ENCODE measurements around the gene KLHL6. TPM values are rescaled to one million over a fixed set of nuclear protein-coding genes. Genes with fewer than 3 reads are reported as not detected.
"Not testable (repeated sequence)": the region's sequence is repeated elsewhere in the genome, so short reads cannot be mapped to it uniquely, and the experiment has no call there.

The KLHL6 gene
- total and polyA plus RNA-seq, 3 experiments from 2014 or later, result 9.1 to 31.3 (median 31.0) TPM

DNA sequence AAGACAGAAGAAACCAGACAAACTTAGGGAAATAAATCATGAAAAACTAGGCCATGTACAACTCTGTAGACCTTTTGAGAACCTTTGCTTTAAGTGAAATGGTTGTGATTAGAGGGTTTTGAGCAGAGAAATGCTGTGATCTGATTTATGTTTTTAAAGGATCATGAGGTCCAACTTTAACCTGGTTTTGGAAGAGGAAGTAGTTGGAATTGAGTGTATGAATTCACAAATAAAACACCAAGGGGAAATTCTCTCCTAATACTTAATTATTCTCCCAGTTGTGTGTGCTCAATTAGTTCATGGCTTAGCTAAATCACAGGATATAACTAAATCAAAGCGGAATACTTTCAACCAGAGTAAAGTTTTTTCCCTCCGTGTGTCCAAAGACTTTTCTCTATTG lies 81.5 kb downstream of the KLHL6 start:
- peaks cover 2 to 11% of the 10 kb centered on the region in 2 donors for H3K27me3 Mint-ChIP-seq
- POLR2A ChIA-PET, result no interaction called here
- H3K4me3 Mint-ChIP-seq, result no peak overlapping the region
- H3K4me1 Mint-ChIP-seq, result peaks cover 2 to 8% (median 5%) of the 10 kb centered on the region in 3 donors
- no peaks in the 10 kb centered on the region for H3K9me3 Mint-ChIP-seq
- peak overlapping the region in 1 of 8 donors; percentile 58 for H3K27ac Mint-ChIP-seq
- no peak for DNase-seq
- Histone ChIP-seq H3K4me3 (ENCODE audit: low read length) (no peak overlapping the region), H3K27ac (ENCODE audit: low read depth, low read length) (no peak overlapping the region), H3K27me3 (ENCODE audit: insufficient read depth, low read length, poor library complexity, severe bottlenecking) (no peaks in the 10 kb centered on the region), H3K36me3 (ENCODE audit: insufficient read depth, low read length) (no peaks in the 10 kb centered on the region), H3K4me1 (ENCODE audit: insufficient read depth, low read length) (peaks cover 7% of the 10 kb centered on the region), H3K9me3 (ENCODE audit: low read length) (no peaks in the 10 kb centered on the region)
- H3K36me3 Mint-ChIP-seq, result no peaks in the 10 kb centered on the region
- CTCF ChIA-PET, result interaction anchor here (0.8 kb wide), 1 partner anchor 295 kb away, joined by 3 read pairs; no protein-coding TSS in a partner anchor

DNA sequence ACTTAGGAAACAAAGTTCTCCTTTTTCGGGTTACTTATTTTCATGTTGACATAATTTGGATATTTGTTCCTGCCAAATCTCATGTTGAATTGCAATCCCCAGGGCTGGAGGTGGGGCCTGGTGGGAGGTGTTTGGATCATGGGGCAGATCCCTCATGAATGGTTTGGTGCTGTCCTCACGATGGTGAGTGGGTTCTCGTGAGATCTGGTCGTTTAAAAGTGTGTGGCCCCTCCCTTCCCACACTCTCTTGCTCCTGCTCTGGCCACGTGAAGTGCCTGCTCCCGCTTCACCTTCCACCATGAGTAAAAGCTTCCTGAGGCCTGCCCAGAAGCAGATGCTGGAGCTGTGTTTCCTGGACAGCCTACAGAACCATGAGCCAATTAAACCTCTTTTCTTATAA lies 83.4 kb downstream of the KLHL6 start:
- Mint-ChIP-seq H3K27ac (peak overlapping the region in 1 of 8 donors; percentile 47), H3K9me3 (no peaks in the 10 kb centered on the region), H3K4me3 (no peak overlapping the region), H3K4me1 (peaks cover 2 to 8% (median 5%) of the 10 kb centered on the region in 3 donors), H3K27me3 (peaks cover 2 to 17% of the 10 kb centered on the region in 2 donors), H3K36me3 (no peaks in the 10 kb centered on the region)
- POLR2A ChIA-PET, result no interaction called here
- Histone ChIP-seq H3K27me3 (ENCODE audit: insufficient read depth, low read length, poor library complexity, severe bottlenecking) (no peaks in the 10 kb centered on the region), H3K4me3 (ENCODE audit: low read length) (no peak overlapping the region), H3K36me3 (ENCODE audit: insufficient read depth, low read length) (no peaks in the 10 kb centered on the region), H3K9me3 (ENCODE audit: low read length) (no peaks in the 10 kb centered on the region), H3K27ac (ENCODE audit: low read depth, low read length) (no peak overlapping the region), H3K4me1 (ENCODE audit: insufficient read depth, low read length) (peaks cover 8% of the 10 kb centered on the region)
- CTCF ChIA-PET, result interaction anchor here (0.7 to 1.0 kb wide), 2 partner anchors 105 to 120 kb away, joined by 3 to 4 read pairs; no protein-coding TSS in a partner anchor
- no peak for DNase-seq

DNA sequence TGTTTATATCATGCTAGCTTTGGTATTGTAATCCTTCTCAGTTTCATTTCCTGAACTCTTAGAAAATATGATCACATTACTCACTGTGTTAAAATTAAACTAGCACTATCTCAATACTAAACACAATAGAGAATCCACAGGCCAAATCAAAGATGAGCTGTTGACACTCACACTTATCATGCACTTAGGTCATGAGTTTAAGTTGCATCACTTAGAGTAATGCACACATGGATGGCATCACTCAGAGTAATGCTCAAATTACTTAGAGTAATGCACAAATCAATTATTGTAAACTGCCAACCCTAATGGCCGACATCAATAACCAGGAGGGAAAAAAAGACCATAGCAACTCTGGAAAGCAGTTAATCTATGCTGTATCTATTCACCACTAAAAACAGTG lies 87.1 kb downstream of the KLHL6 start:
- Histone ChIP-seq H3K4me3 (ENCODE audit: low read length) (no peak overlapping the region), H3K27ac (ENCODE audit: low read depth, low read length) (no peak overlapping the region), H3K9me3 (ENCODE audit: low read length) (no peaks in the 10 kb centered on the region), H3K36me3 (ENCODE audit: insufficient read depth, low read length) (no peaks in the 10 kb centered on the region), H3K4me1 (ENCODE audit: insufficient read depth, low read length) (peaks cover 8% of the 10 kb centered on the region), H3K27me3 (ENCODE audit: insufficient read depth, low read length, poor library complexity, severe bottlenecking) (no peaks in the 10 kb centered on the region)
- CTCF ChIA-PET, result interaction anchor here (1.0 to 4.3 kb wide), 3 partner anchors 14 to 298 kb away, joined by 3 to 24 read pairs (median 9); no protein-coding TSS in a partner anchor
- DNase-seq, result no peak
- H3K4me1 Mint-ChIP-seq, result peaks cover 2 to 8% (median 5%) of the 10 kb centered on the region in 3 donors
- H3K27me3 Mint-ChIP-seq, result peaks cover 4 to 9% of the 10 kb centered on the region in 2 donors
- H3K36me3 Mint-ChIP-seq, result no peaks in the 10 kb centered on the region
- no peak overlapping the region for H3K27ac Mint-ChIP-seq
- POLR2A ChIA-PET, result no interaction called here
- H3K9me3 Mint-ChIP-seq, result no peaks in the 10 kb centered on the region
- H3K4me3 Mint-ChIP-seq, result no peak overlapping the region

DNA sequence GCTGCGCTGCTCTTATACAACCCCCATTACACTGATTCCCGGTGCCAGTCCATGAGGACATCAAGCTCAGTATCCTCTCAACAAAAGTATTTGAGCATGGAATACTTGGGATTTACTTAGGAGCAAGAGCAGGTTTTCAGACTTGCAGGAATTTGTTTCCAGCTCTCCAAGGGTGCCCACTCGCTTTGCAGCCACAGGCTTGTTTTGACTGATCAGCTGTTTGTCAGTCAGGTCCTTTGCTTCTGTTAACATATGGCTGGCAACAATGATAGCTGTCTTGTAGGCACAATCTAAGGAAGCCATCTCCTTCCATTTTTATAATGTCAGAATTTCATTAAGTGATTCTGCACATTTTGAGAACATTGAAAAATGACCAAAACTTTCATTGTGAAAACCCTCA lies 88.9 kb downstream of the KLHL6 start:
- no peaks in the 10 kb centered on the region for H3K36me3 Mint-ChIP-seq
- H3K9me3 ChIP-seq (ENCODE audit: low read length), result no peaks in the 10 kb centered on the region
- ChIA-PET POLR2A (no interaction called here), CTCF (interaction anchor here (0.9 to 2.2 kb wide), 3 partner anchors 94 to 300 kb away, joined by 3 to 6 read pairs (median 4); no protein-coding TSS in a partner anchor)
- peaks cover 4 to 9% of the 10 kb centered on the region in 2 donors for H3K27me3 Mint-ChIP-seq
- H3K9me3 Mint-ChIP-seq, result no peaks in the 10 kb centered on the region
- no peaks in the 10 kb centered on the region for H3K36me3 ChIP-seq (ENCODE audit: insufficient read depth, low read length)
- H3K4me3 ChIP-seq (ENCODE audit: low read length), result no peak overlapping the region
- H3K27ac Mint-ChIP-seq, result no peak overlapping the region
- H3K27ac ChIP-seq (ENCODE audit: low read depth, low read length), result no peak overlapping the region
- H3K4me1 Mint-ChIP-seq, result peaks cover 2 to 8% (median 5%) of the 10 kb centered on the region in 3 donors
- no peak overlapping the region for H3K4me3 Mint-ChIP-seq
- H3K4me1 ChIP-seq (ENCODE audit: insufficient read depth, low read length), result peaks cover 8% of the 10 kb centered on the region
- H3K27me3 ChIP-seq (ENCODE audit: insufficient read depth, low read length, poor library complexity, severe bottlenecking), result no peaks in the 10 kb centered on the region
- no peak for DNase-seq

DNA sequence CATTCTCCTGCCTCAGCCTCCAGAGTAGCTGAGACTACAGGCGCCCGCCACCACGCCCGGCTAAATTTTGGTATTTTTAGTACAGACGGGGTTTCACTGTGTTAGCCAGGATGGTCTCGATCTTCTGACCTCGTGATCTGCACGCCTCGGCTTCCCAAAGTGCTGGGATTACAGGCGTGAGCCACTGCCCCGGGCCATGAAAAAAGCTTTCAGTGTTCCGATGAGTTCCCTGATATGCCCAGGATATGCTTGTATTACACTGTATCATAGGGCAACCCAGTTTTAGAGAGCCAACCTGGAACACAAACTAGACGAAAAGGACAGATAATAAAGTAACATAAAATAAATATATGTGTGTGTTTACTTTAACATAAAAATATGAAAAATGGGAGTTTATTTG lies 89.8 kb downstream of the KLHL6 start:
- H3K4me3 ChIP-seq (ENCODE audit: low read length); H3K4me1 ChIP-seq (ENCODE audit: insufficient read depth, low read length); POLR2A ChIA-PET; H3K27ac Mint-ChIP-seq; H3K4me3 Mint-ChIP-seq; H3K36me3 Mint-ChIP-seq; H3K9me3 Mint-ChIP-seq; H3K27ac ChIP-seq (ENCODE audit: low read depth, low read length); DNase-seq; H3K4me1 Mint-ChIP-seq; H3K27me3 Mint-ChIP-seq; H3K36me3 ChIP-seq (ENCODE audit: insufficient read depth, low read length); H3K27me3 ChIP-seq (ENCODE audit: insufficient read depth, low read length, poor library complexity, severe bottlenecking); H3K9me3 ChIP-seq (ENCODE audit: low read length): not testable (repeated sequence)
- CTCF ChIA-PET, result interaction anchor here (2.2 kb wide), 1 partner anchor 301 kb away, joined by 6 read pairs; no protein-coding TSS in a partner anchor

DNA sequence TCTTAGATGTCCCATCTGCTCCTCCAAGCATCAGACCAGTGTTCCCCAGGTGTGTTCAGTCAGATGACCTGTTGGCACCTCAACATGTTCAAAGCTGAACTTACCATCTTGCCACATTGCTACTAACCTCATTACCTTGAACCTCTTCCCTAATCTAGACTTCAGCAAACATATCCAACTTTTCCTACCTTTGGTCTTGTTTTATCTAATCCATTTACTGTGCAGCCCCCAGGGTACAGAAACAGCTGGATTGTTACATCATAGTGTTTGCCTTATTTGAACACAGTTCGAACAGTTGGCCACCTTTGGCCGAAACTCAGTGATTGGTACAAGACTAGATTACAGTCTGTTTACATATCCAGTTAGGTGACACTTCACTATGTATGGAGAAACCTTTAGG lies 91.0 kb downstream of the KLHL6 start:
- Mint-ChIP-seq H3K36me3 (no peaks in the 10 kb centered on the region), H3K27ac (no peak overlapping the region), H3K27me3 (peaks cover 4 to 9% of the 10 kb centered on the region in 2 donors), H3K9me3 (no peaks in the 10 kb centered on the region), H3K4me1 (peaks cover 2 to 5% (median 4%) of the 10 kb centered on the region in 3 donors), H3K4me3 (no peak overlapping the region)
- Histone ChIP-seq H3K36me3 (ENCODE audit: insufficient read depth, low read length) (no peaks in the 10 kb centered on the region), H3K27me3 (ENCODE audit: insufficient read depth, low read length, poor library complexity, severe bottlenecking) (no peaks in the 10 kb centered on the region), H3K9me3 (ENCODE audit: low read length) (no peaks in the 10 kb centered on the region), H3K4me3 (ENCODE audit: low read length) (no peak overlapping the region), H3K4me1 (ENCODE audit: insufficient read depth, low read length) (peaks cover 5% of the 10 kb centered on the region), H3K27ac (ENCODE audit: low read depth, low read length) (no peak overlapping the region)
- ChIA-PET POLR2A (no interaction called here), CTCF (interaction anchor here (2.2 kb wide), 1 partner anchor 302 kb away, joined by 6 read pairs; no protein-coding TSS in a partner anchor)
- no peak for DNase-seq

DNA sequence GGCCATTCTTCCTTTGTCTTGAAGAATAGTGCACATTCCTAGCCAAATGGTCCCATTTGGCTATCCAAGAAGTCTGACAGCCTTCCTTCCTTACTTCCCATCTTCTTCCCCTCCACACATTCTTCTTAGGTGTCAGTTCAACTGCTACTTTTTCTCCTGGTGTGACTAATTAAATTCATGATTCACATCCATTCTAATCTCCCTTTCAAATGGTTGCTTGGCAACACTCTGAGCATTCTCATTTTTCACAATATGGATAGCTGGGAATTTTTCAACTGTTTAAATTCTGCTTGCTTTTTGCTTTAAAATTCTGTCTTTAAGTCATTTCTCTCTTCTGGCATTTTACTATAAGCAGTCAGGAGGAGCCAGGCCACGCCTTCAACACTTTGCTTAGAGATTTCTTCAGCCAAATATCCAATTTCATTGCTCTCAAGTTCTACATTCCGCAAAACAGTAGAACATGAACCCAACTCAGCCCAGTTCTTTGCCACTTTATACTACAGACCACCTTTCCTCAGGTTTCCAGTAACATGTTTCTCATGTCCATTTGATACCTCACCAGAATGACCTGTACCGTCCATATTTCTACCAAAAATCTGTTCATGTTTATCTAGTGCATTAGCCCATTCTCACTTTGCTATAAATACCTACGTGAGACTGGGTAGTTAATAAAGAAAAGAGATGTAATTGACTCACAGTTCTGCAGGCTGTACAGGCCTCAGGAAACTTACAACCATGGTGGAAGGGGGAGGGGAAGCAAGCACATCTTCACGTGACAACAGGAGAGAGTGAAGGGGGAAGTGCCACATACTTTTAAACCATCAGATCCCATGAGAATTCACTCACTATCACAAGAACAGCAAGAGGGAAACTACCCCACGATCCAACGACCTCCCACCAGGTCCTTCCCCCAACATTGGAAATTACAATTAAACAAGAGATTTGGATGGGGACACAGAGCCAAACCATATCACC lies 95.1 kb downstream of the KLHL6 start:
- DNase-seq, result no peak
- H3K27ac Mint-ChIP-seq, result peak overlapping the region in 1 of 8 donors; percentile 48
- Histone ChIP-seq H3K4me3 (ENCODE audit: low read length) (no peak overlapping the region), H3K9me3 (ENCODE audit: low read length) (no peaks in the 10 kb centered on the region), H3K27ac (ENCODE audit: low read depth, low read length) (no peak overlapping the region), H3K4me1 (ENCODE audit: insufficient read depth, low read length) (no peaks in the 10 kb centered on the region), H3K36me3 (ENCODE audit: insufficient read depth, low read length) (no peaks in the 10 kb centered on the region), H3K27me3 (ENCODE audit: insufficient read depth, low read length, poor library complexity, severe bottlenecking) (no peaks in the 10 kb centered on the region)
- ChIA-PET CTCF (no interaction called here), POLR2A (no interaction called here)
- H3K27me3 Mint-ChIP-seq, result no peaks in the 10 kb centered on the region
- H3K4me3 Mint-ChIP-seq, result no peak overlapping the region
- H3K36me3 Mint-ChIP-seq, result peaks cover 0 to 4% (median under 1%) of the 10 kb centered on the region in 3 donors
- H3K9me3 Mint-ChIP-seq, result no peaks in the 10 kb centered on the region
- no peaks in the 10 kb centered on the region for H3K4me1 Mint-ChIP-seq

DNA sequence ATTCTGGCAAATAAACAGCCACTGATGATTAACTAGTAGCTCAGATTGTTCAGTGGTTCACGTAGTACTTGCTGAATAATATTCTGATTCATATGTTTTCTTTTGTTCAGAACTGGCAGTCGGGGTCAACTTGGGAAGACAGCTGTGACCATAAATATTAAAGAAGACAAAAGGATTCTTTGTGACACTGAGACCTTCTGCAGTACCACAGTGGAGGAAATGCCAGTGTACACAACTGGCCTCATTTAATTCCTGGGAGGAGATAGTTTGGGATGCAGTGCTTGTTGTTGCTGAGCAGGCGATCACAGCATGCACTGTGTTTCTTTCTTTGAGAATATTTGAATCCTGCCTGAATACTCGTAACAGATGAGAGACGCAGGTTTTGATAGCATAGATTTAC lies 100.4 kb downstream of the KLHL6 start:
- Histone ChIP-seq H3K4me3 (ENCODE audit: low read length) (no peak overlapping the region), H3K27ac (ENCODE audit: low read depth, low read length) (no peak overlapping the region), H3K9me3 (ENCODE audit: low read length) (no peaks in the 10 kb centered on the region), H3K4me1 (ENCODE audit: insufficient read depth, low read length) (no peaks in the 10 kb centered on the region), H3K27me3 (ENCODE audit: insufficient read depth, low read length, poor library complexity, severe bottlenecking) (no peaks in the 10 kb centered on the region), H3K36me3 (ENCODE audit: insufficient read depth, low read length) (no peaks in the 10 kb centered on the region)
- Mint-ChIP-seq H3K9me3 (no peaks in the 10 kb centered on the region), H3K27me3 (no peaks in the 10 kb centered on the region), H3K27ac (no peak overlapping the region), H3K36me3 (peaks cover 0 to 18% (median 16%) of the 10 kb centered on the region in 3 donors), H3K4me3 (no peak overlapping the region), H3K4me1 (peaks cover 0 to under 1% (median 0%) of the 10 kb centered on the region in 3 donors)
- DNase-seq, result no peak
- CTCF ChIA-PET, result no interaction called here
- POLR2A ChIA-PET, result no interaction called here

Measured in CD8-positive, alpha-beta memory T cell (primary cell).